Parathyroid adenoma (tissue), 2 donors: ENCODE data around the gene USP10.

Experiments used
- H2AFZ ChIP-seq: fragments of 300-600 bp; sonication (generic); one replicate; pipeline ENCODE4 v1.7.0; 2017; ENCODE audit warnings: antibody characterized with exemption, mild to moderate bottlenecking
- H3K27ac ChIP-seq: fragments of 300-600 bp; sonication (generic); one replicate; pipeline ENCODE4 v1.7.0; 2017
- H3K27me3 ChIP-seq: fragments of 300-600 bp; sonication (generic); one replicate; pipeline ENCODE4 v1.7.0; 2017; ENCODE audit warnings: low read length; ENCODE audit not compliant: control insufficient read depth, insufficient read depth
- H3K36me3 ChIP-seq: fragments of 300-600 bp; sonication (generic); one replicate; pipeline ENCODE4 v1.7.0; 2017; ENCODE audit warnings: low read length; ENCODE audit not compliant: control insufficient read depth, insufficient read depth
- H3K4me1 ChIP-seq: fragments of 300-600 bp; sonication (generic); one replicate; pipeline ENCODE4 v1.7.0; 2017; ENCODE audit warnings: control low read depth
- H3K4me2 ChIP-seq: fragments of 300-600 bp; sonication (generic); one replicate; pipeline ENCODE4 v1.7.0; 2017; ENCODE audit warnings: low read length
- H3K4me3 ChIP-seq: fragments of 300-600 bp; sonication (generic); one replicate; pipeline ENCODE4 v1.7.0; 2017; ENCODE audit warnings: low read depth, low read length
- H3K79me2 ChIP-seq: fragments of 300-600 bp; sonication (generic); one replicate; pipeline ENCODE4 v1.7.0; 2017; ENCODE audit warnings: control low read depth
- H3K9ac ChIP-seq: fragments of 300-600 bp; sonication (generic); one replicate; pipeline ENCODE4 v1.7.0; 2017; ENCODE audit warnings: mild to moderate bottlenecking
- H3K9me3 ChIP-seq: fragments of 300-600 bp; sonication (generic); one replicate; pipeline ENCODE4 v1.7.0; 2017; ENCODE audit warnings: low read length; ENCODE audit not compliant: control insufficient read depth
- CTCF ChIP-seq: fragments of 300-600 bp; sonication (generic); IDR thresholded peaks from one replicate; pipeline ENCODE4 v1.7.0; 2017; ENCODE audit warnings: antibody characterized with exemption, mild to moderate bottlenecking
- donor health status: primary hyperparathyroidism.

The USP10 gene

DNA sequence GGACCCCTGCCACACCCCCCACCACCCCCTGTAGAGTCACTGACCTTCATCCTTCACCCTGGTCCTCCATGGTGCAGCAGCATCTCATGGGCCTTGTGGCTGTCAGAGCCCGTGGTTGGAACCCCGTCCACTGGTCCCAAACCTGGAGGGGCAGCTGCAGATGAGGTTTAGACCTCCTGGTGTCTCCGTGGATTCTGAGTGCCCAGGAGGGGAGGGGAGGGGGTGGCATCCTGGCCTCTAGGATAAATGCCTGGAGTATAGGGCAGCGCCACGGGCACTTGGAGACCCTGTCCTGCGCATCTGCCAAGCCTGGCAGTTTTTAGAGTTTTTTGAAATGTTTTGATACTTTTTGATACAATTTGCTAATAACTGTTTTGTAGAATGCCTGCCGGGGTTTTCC is 34.0 kb upstream of the USP10 start:
- Histone ChIP-seq H3K27me3 (no peaks in the 10 kb centered on the region), H3K9ac (no peak overlapping the region), H3K4me3 (no peak overlapping the region), H3K36me3 (no peaks in the 10 kb centered on the region), H3K4me2 (no peak overlapping the region), H2AFZ (no peak overlapping the region), H3K9me3 (no peaks in the 10 kb centered on the region), H3K79me2 (peaks cover 5% of the 10 kb centered on the region), H3K4me1 (no peaks in the 10 kb centered on the region), H3K27ac (no peak overlapping the region)
- TF ChIP-seq CTCF = no peak

DNA sequence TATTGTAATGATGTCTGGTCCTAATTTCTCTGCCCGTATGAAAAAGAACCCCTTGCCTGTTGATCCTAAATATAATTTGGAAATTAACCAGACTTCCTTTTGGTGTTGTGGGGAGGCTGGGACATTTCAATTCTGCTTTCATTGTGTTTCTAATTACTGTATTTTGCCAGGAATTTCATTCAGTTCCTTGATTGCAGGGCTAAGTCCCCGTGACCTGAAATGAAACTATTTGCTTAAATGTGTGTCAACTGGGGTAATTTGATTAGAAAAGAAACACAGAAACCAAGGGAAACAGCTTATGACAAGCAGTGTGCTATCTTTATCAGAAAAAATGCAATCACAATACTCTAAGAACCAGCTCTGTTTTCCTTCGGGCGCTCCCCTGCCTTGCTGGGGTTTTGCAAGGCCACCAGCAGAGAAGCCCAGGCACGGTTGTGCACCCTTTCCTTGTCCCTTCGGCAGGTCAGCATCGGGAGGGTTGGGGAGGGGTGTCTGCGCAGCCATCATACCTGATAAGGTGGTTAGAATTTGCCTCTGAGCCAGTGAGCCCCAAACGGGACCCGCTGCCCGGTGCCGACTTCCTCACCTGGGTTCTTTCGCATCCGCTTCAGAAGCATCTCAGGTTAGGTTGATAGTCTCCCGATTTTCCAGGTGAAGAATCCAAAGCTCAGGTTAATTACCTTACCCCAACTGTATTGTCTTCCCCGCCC is 32.0 kb upstream of the USP10 start:
- no peak overlapping the region for H3K9ac ChIP-seq
- H3K4me1 ChIP-seq = peaks cover 3% of the 10 kb centered on the region
- no peaks in the 10 kb centered on the region for H3K27me3 ChIP-seq
- H3K4me2 ChIP-seq = no peak overlapping the region
- no peak overlapping the region for H2AFZ ChIP-seq
- TF ChIP-seq CTCF = no peak
- peaks cover 5% of the 10 kb centered on the region for H3K79me2 ChIP-seq
- no peaks in the 10 kb centered on the region for H3K36me3 ChIP-seq
- no peaks in the 10 kb centered on the region for H3K9me3 ChIP-seq
- no peak overlapping the region for H3K27ac ChIP-seq
- no peak overlapping the region for H3K4me3 ChIP-seq

- H3K4me2 ChIP-seq = no peak overlapping the region
- peaks cover 3% of the 10 kb centered on the region for H3K4me1 ChIP-seq
- no peaks in the 10 kb centered on the region for H3K9me3 ChIP-seq
- H3K79me2 ChIP-seq = no peaks in the 10 kb centered on the region
- H2AFZ ChIP-seq = no peak overlapping the region
- H3K4me3 ChIP-seq = no peak overlapping the region
- H3K27me3 ChIP-seq = no peaks in the 10 kb centered on the region
- TF ChIP-seq CTCF = no peak
- no peak overlapping the region for H3K27ac ChIP-seq
- no peak overlapping the region for H3K9ac ChIP-seq
- no peaks in the 10 kb centered on the region for H3K36me3 ChIP-seq
Measured at GRCh38 chr16:84670063-84670462, 29.7 kb upstream of the USP10 start.

- Histone ChIP-seq H3K9me3 (no peaks in the 10 kb centered on the region), H3K36me3 (no peaks in the 10 kb centered on the region), H3K4me3 (no peak overlapping the region), H2AFZ (no peak overlapping the region), H3K4me1 (peaks cover 3% of the 10 kb centered on the region), H3K9ac (no peak overlapping the region), H3K4me2 (no peak overlapping the region), H3K27me3 (no peaks in the 10 kb centered on the region), H3K79me2 (no peaks in the 10 kb centered on the region), H3K27ac (no peak overlapping the region)
- TF ChIP-seq CTCF = peak; percentile 94
Measured at GRCh38 chr16:84672276-84673202, 27.3 kb upstream of the USP10 start.
